Effector CD8-positive, alpha-beta T cell (primary cell): ENCODE results near the gene CCDC40.

ENCODE experiments used
- DNase-seq: peaks from one replicate; lab custom pipeline; 2025; lab: John Stamatoyannopoulos, UW

CCDC40 gene

GRCh38 chr17:80000136-80000535, 36.3 kb upstream of the CCDC40 start:
- DNase-seq: no peak

- no peak for DNase-seq
Measured at GRCh38 chr17:80000981-80001775, 35.3 kb upstream of the CCDC40 start.

GRCh38 chr17:80002070-80002641, 34.3 kb upstream of the CCDC40 start:
- DNase-seq: no peak

- DNase-seq: no peak
Measured at GRCh38 chr17:80002690-80003490, 33.6 kb upstream of the CCDC40 start.

- no peak for DNase-seq
Measured at GRCh38 chr17:80003969-80004368, 32.5 kb upstream of the CCDC40 start.

- DNase-seq: peak; percentile 52
Measured at GRCh38 chr17:80005360-80006338, 30.8 kb upstream of the CCDC40 start.

GRCh38 chr17:80006339-80006720, 30.1 kb upstream of the CCDC40 start:
- DNase-seq: no peak

GRCh38 chr17:80006811-80007752, 29.4 kb upstream of the CCDC40 start:
- no peak for DNase-seq

GRCh38 chr17:80007939-80008338, 28.5 kb upstream of the CCDC40 start:
- DNase-seq: no peak

GRCh38 chr17:80008383-80008840, 28.0 kb upstream of the CCDC40 start:
- peak; percentile 61 for DNase-seq

- no peak for DNase-seq
Measured at GRCh38 chr17:80008848-80009247, 27.6 kb upstream of the CCDC40 start.

GRCh38 chr17:80009391-80010282, 26.8 kb upstream of the CCDC40 start:
- DNase-seq: no peak

GRCh38 chr17:80010283-80010858, 26.1 kb upstream of the CCDC40 start:
- no peak for DNase-seq

GRCh38 chr17:80011989-80012555, 24.4 kb upstream of the CCDC40 start:
- no peak for DNase-seq

GRCh38 chr17:80012765-80013741, 23.4 kb upstream of the CCDC40 start:
- DNase-seq: no peak

GRCh38 chr17:80017226-80018010, 19.0 kb upstream of the CCDC40 start:
- no peak for DNase-seq
